SK-N-SH (cell line): ENCODE results near the gene SCRN1.

Experiments
- FOXM1 ChIP-seq: IDR thresholded peaks from 2 replicates; pipeline ENCODE4 v1.4.0; 2012; ENCODE audit warnings: low read depth, mild to moderate bottlenecking
- RFX5 ChIP-seq: IDR thresholded peaks from 2 replicates; pipeline ENCODE4 v1.6.1; 2012; ENCODE audit warnings: mild to moderate bottlenecking, improper control_type of control experiment, low read length

GRCh38 chr7:30029696-30030095 lies 40.1 kb upstream of the SCRN1 start:
- TF ChIP-seq RFX5 (no peak), FOXM1 (no peak)
